Endothelial cell of umbilical vein (primary cell): ENCODE data around the gene EXT2.
A peak's percentile ranks its signal among the peaks of the same experiment; 100 is the strongest.

ENCODE experiments used
- CTCF ChIP-seq, 2 donors: IDR thresholded peaks; 1 replicate in 1 of 2; 2 replicates in 1 of 2; pipeline ENCODE4 v1.5.1; 2011; ENCODE audit warnings: low read length in 2 of 2, mild to moderate bottlenecking in 2 of 2, moderate library complexity in 2 of 2, control low read depth in 1 of 2, inconsistent platforms in 1 of 2, low read depth in 1 of 2; ENCODE audit not compliant: insufficient read depth in 1 of 2; ENCODE audit errors: extremely low read depth in 1 of 2
- POLR2A ChIP-seq: IDR thresholded peaks from 2 replicates; pipeline ENCODE4 v1.6.1; 2012; ENCODE audit warnings: low read depth, mild to moderate bottlenecking, control low read depth, low read length
- POLR2AphosphoS5 ChIP-seq: IDR thresholded peaks from 2 replicates; pipeline ENCODE4 v1.6.1; 2012; ENCODE audit warnings: low read depth, mild to moderate bottlenecking, control low read depth, low read length, moderate library complexity; ENCODE audit not compliant: insufficient read depth

GRCh38 chr11:44094260-44094868, 1.1 kb upstream of the EXT2 start:
- TF ChIP-seq POLR2A (no peak), CTCF (IDR thresholded peaks at IDR 0.05; ENCODE audit: extremely low read depth in 1 of 2, insufficient read depth in 1 of 2, low read depth in 1 of 2, low read length in 2 of 2) (peak; percentile 64 to 76), POLR2AphosphoS5 (no peak)
